Endodermal cell (in vitro differentiated cells): ENCODE results near the gene PSAT1. TPM values are rescaled to one million over a fixed set of nuclear protein-coding genes. Genes with fewer than 3 reads are reported as not detected.

Experiments used
- DNase-seq: peaks from one replicate; pipeline ENCODE4 v3.0.0-alpha.2; 2017
- H3K27ac ChIP-seq: 2 replicates; pipeline ENCODE4 v1.5.1; 2013; ENCODE audit warnings: mild to moderate bottlenecking, low read depth, low read length, moderate library complexity
- H3K27me3 ChIP-seq: 2 replicates; pipeline ENCODE4 v1.6.1; 2013; ENCODE audit warnings: mild to moderate bottlenecking, low read length, moderate library complexity; ENCODE audit not compliant: insufficient read depth, control insufficient read depth, poor library complexity, severe bottlenecking
- H3K36me3 ChIP-seq: 2 replicates; pipeline ENCODE4 v1.7.0; 2013; ENCODE audit warnings: mild to moderate bottlenecking, low read length, moderate library complexity; ENCODE audit not compliant: control insufficient read depth, insufficient read depth
- H3K4me1 ChIP-seq: one replicate; pipeline ENCODE4 v1.7.0; 2013; ENCODE audit warnings: low read length; ENCODE audit not compliant: control insufficient read depth, insufficient read depth
- H3K4me3 ChIP-seq: 2 replicates; pipeline ENCODE4 v1.5.1; 2013; ENCODE audit warnings: mild to moderate bottlenecking, low read length, moderate library complexity
- H3K9ac ChIP-seq: 2 replicates; pipeline ENCODE4 v1.6.1; 2013; ENCODE audit warnings: mild to moderate bottlenecking, low read length, moderate library complexity; ENCODE audit not compliant: poor library complexity, severe bottlenecking; ENCODE audit errors: extremely low read depth
- H3K9me3 ChIP-seq: 2 replicates; pipeline ENCODE4 v1.6.1; 2013; ENCODE audit warnings: mild to moderate bottlenecking, low read length, moderate library complexity; ENCODE audit not compliant: control insufficient read depth
- H3K27ac Mint-ChIP-seq: 2 replicates; pipeline ENCODE4 v1.8.0; 2020; ENCODE audit warnings: mixed read lengths
- H3K27me3 Mint-ChIP-seq: 2 replicates; pipeline ENCODE4 v1.8.0; 2021; ENCODE audit warnings: mild to moderate bottlenecking, mixed read lengths; ENCODE audit not compliant: insufficient read depth
- H3K36me3 Mint-ChIP-seq: 2 replicates; pipeline ENCODE4 v1.8.0; 2020; ENCODE audit warnings: low read depth, mixed read lengths
- H3K4me1 Mint-ChIP-seq: 2 replicates; pipeline ENCODE4 v1.8.0; 2020; ENCODE audit warnings: mixed read lengths
- H3K4me3 Mint-ChIP-seq: 2 replicates; pipeline ENCODE4 v1.8.0; 2020; ENCODE audit warnings: mild to moderate bottlenecking, moderate library complexity, mixed read lengths
- H3K9me3 Mint-ChIP-seq: 2 replicates; pipeline ENCODE4 v1.8.0; 2020; ENCODE audit warnings: mild to moderate bottlenecking, mixed read lengths
- CTCF ChIP-seq: fragments of 200-600 bp; sonication (generic); conservative IDR thresholded peaks from 2 replicates; pipeline ENCODE4 v1.5.0; 2021; ENCODE audit warnings: antibody characterized with exemption, mild to moderate bottlenecking
- WGBS, 2 experiments: methylation state at CpG; one replicate each; pipeline versions ENCODE4 v1.1.5 to v1.1.7; 2013; ENCODE audit warnings: missing lambda C conversion rate in 2 of 2, mixed read lengths in 1 of 2; ENCODE audit not compliant: insufficient coverage in 1 of 2, insufficient read length in 1 of 2; 5-methylcytosine and 5-hydroxymethylcytosine counted together
- total RNA-seq, 2 donors: library from RNA; stranded (reverse); fragmentation: NEBNext Ultra II Directional in 1 of 2; extraction: Animal tissue kit (Norgen Biotek cat#: 25700) in 1 of 2; gene quantifications; 2 replicates in 1 of 2; 3 replicates in 1 of 2; pipeline ENCODE4 v1.2.1, GENCODE V29; 2021

Gene PSAT1
- total RNA-seq, 2 donors from 2014 or later, result 64.4 to 75.7 TPM

- no peaks in the 10 kb centered on the region for H3K9me3 ChIP-seq
- H3K9me3 Mint-ChIP-seq, result no peaks in the 10 kb centered on the region
- no peak overlapping the region for H3K4me3 Mint-ChIP-seq
- H3K27ac Mint-ChIP-seq, result no peak overlapping the region
- H3K4me1 ChIP-seq, result no peaks in the 10 kb centered on the region
- H3K27ac ChIP-seq, result no peak overlapping the region
- H3K27me3 Mint-ChIP-seq, result peaks cover 54% of the 10 kb centered on the region
- no peaks in the 10 kb centered on the region for H3K36me3 Mint-ChIP-seq
- no peak for TF ChIP-seq CTCF
- no peak for DNase-seq
- H3K4me1 Mint-ChIP-seq, result peaks cover 3% of the 10 kb centered on the region
- WGBS, 2 experiments, result 91 to 93% methylated on average over 4 to 7 of the region's 7 CpGs
- H3K9ac ChIP-seq, result no peak overlapping the region
- H3K36me3 ChIP-seq, result no peaks in the 10 kb centered on the region
- H3K27me3 ChIP-seq, result peaks cover 44% of the 10 kb centered on the region
- no peak overlapping the region for H3K4me3 ChIP-seq
These were observed 75.1 kb downstream of the PSAT1 start for GRCh38 chr9:78371981-78372380.

Other genes with a start within 250 kb of the PSAT1 start
- gene CEP78, start 61.0 kb upstream of the PSAT1 start, total RNA-seq, result 10 to 100 TPM; 52.8 to 71.6 TPM